GM10266 (cell line): ENCODE measurements around the gene SLC16A8.

Experiments
- DNase-seq: peaks from one replicate; pipeline ENCODE4 v3.0.0; 2012; ENCODE audit errors: extremely low spot score
- TF ChIP-seq, protein P1 (sequence below): IDR thresholded peaks from 2 replicates; pipeline ENCODE4 v1.5.1; 2012; ENCODE audit warnings: mild to moderate bottlenecking, low read depth; ENCODE audit not compliant: control insufficient read depth, insufficient read depth; ENCODE audit errors: missing control alignments

Gene SLC16A8

DNA sequence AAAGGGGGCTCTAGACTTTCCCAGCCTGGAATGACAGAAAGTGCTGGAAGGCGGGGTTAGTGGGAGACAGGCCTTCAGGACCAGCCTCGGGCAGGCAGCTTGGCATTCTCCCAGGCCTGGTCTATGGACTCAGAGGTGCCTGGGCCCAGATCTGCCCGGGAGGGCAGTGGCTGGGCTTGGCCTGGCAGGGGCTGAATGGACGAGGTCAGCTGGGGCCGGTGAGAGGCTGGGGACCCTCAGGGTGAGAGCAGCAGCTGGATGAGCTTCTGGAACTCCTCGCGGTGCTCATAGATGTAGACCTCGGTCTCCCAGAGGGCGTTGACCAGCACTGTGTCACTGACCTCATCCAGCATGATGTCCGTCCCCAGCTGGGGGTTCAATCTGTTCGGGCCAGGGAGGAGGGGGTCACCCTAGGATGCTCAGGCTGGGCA, 28.0 kb upstream of the SLC16A8 start:
- TF ChIP-seq, protein P1, sequence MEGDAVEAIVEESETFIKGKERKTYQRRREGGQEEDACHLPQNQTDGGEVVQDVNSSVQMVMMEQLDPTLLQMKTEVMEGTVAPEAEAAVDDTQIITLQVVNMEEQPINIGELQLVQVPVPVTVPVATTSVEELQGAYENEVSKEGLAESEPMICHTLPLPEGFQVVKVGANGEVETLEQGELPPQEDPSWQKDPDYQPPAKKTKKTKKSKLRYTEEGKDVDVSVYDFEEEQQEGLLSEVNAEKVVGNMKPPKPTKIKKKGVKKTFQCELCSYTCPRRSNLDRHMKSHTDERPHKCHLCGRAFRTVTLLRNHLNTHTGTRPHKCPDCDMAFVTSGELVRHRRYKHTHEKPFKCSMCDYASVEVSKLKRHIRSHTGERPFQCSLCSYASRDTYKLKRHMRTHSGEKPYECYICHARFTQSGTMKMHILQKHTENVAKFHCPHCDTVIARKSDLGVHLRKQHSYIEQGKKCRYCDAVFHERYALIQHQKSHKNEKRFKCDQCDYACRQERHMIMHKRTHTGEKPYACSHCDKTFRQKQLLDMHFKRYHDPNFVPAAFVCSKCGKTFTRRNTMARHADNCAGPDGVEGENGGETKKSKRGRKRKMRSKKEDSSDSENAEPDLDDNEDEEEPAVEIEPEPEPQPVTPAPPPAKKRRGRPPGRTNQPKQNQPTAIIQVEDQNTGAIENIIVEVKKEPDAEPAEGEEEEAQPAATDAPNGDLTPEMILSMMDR, result no peak
- no peak for DNase-seq

DNA sequence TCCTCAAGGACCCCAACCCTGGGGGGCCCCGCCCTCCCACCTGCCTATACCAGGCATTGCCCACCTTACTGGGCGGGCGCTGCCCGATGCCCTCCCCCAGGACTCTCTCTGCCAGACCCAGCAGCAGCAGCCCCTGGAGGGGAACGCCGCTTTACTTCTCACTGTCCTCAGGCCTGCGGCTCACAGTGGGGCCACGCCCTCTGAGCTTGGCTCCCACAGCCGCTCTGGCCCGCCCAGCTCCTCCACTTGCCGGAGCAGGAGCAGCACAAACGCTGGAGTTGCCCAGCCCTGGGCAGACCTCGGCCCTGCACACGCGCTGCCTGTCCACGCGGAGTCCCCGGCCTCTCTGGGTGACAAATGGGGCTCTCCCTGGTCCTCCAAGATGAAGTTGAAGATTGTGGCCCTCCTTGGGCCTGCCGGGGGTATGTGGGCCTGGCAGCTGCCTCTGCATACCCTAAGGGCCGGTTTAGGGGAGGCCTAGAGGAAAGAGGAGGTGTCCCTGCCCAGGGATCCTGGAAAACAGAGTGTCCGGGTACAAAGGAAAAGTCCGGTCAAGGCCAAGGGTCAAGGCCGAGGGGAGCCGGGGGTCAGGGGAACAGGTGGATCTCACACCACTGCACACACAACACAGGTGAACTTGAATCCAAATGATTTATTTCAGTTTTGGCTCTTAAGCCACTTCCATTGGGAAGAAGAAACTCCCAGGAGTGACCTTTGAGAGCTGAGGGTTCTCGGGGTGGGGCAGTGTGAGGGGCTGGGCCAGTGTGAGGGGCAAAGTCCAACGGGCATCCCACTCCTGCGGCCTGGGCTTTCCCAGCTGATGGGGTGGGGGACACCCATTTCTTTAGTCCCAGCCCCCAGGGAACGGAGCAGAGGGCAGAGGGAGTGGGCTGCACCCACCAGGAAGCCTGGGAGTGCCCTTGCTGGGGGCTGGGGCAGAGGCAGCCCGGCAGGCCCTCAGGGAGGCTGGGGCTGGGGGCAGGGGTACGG, 27.2 kb upstream of the SLC16A8 start:
- no peak for DNase-seq
- TF ChIP-seq, protein P1, result no peak

DNA sequence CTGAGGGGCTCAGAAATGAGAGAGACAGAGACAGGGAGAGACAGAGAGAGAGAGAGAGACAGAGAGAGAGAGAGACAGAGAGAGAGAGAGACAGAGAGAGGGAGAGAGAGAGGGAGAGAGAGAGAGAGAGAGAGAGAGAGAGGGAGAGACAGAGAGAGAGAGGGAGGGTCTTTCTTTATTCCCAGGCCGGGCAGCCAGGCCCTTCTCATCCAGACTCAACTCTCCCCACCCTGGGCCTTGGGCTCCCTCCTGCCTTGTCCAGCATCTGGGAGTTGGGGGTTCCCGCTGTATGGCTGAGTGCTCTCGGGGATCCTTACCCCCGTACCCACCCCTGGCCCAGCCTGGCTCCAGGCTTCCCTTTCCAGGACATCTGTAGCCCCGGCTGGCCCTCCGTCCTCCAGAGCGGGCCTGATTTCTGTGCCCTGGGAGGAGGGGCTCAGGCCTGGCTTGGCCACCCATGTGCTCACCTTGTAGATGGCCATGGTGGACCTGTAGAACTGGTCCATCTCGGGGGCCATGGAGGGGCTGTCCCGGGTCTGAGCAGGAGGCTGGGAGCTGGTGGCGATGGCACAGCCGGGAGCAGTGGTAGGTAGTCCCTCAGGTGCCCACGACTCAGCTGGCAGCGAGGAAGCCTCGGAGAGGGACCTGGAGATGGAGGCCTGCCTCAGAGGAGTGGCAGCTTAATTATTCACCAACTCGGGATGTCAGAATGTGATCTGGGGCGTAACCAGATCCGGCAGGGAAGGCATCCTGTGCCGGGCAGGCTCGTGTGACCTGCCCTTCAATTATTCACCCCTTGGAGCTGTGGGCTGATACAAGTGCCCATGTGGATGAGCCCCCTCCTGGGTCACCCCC, 26.3 kb upstream of the SLC16A8 start, which contains the start of gene BAIAP2L2:
BAIAP2L2 (minus strand) TSS at position 677 of the 855 bp plus-strand sequence; CDS start at position 518, 159 bp downstream.
- TF ChIP-seq, protein P1, result no peak
- no peak for DNase-seq

DNA sequence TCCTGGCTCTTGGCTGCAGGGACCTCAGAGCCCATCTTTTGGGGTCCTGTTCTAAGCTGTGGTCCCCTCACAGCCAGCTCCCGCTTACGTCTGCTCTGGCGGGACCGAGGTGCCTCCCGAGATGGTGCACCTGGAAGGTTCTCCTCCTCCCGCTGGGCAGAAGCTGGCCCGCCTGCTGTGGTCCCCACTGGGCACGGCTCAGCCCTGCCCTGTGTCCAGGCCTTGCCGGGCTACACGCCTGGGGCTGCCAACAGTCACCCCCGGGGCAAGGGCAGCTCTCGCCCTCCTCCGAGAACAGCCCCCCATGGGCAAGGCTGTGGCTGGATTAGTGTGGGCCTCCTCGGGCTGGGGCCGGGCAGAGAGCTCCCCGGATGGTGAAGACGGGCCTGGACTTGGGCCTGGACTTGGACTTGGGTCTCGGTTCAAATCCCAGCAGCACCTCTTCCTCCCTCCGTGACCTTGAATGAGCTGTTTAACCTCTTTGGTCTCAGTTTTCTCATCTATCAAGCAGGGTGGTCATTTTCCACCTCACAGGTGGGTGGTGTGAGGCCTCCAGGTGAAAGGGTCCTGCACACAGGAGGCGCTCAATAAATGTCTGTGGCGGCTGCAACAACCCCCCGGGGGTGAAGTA, 25.5 kb upstream of the SLC16A8 start:
- DNase-seq, result peak; percentile 56
- TF ChIP-seq, protein P1, result no peak

DNA sequence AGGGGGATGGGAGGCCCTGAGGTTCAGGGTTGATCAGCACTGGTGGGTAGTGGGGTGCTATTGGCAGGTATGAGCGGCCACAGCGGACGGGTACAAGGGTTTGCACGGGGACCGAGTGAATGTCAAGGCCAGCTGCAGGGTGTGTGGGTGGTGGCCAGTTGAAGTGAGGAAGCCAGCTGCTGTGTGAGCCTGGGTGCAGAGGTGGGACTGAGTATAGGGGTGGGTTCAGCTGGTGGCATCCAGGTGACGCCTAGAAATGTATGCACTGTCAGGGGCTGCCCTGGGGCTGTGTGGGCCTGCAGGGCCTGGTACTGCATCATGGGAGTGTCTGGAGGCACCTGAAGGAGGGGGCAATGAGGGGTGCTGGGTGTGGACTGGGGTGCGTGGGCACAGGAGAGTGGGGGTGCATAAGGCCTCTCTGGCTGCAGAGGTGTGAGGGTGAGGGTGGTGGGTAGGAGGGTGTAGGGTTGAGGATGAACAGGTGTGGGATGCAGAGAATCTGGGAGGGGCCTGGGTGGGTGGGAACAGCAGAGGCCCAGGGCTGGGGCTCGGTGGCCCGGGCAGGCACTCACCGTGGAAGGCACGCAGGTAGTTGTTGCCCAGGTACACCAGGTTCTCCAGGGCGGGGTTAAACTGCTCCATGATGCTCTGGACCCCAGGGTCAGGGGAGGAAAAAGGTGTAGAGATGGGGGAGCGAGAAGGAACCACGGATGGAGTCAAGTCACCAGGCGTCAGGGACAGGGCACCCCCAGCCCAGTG, 24.8 kb upstream of the SLC16A8 start:
- TF ChIP-seq, protein P1, result no peak
- no peak for DNase-seq
